8988T (cell line): ENCODE measurements around the gene RAB15.

Experiments
- DNase-seq: peaks from one replicate; pipeline ENCODE4 v3.0.0; 2011

RAB15 gene

GRCh38 chr14:64899958-64900357 lies 72.2 kb downstream of the RAB15 start:
- no peak for DNase-seq
